Measurements from ENCODE around the gene RANBP17.

DNA sequence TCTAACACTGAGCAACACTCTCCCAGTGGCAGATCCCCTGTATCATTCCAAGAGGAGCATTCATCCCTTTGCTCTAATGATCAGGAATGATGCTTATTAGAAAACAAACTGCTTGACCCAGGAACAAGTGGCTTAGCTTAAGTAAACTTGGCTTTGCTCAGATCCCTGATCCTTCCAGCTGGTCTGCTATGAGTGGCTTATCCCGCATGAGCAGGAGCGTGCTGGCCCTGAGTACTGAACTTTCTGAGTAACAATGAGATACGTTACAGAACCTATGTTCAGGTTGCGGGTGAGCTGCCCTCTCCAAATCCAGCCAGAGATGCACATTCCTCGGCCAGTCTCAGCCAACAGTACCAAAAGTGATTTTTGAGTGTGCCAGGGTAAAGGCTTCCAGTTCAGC lies 48.6 kb upstream of the RANBP17 start:
- TF ChIP-seq, protein P1, sequence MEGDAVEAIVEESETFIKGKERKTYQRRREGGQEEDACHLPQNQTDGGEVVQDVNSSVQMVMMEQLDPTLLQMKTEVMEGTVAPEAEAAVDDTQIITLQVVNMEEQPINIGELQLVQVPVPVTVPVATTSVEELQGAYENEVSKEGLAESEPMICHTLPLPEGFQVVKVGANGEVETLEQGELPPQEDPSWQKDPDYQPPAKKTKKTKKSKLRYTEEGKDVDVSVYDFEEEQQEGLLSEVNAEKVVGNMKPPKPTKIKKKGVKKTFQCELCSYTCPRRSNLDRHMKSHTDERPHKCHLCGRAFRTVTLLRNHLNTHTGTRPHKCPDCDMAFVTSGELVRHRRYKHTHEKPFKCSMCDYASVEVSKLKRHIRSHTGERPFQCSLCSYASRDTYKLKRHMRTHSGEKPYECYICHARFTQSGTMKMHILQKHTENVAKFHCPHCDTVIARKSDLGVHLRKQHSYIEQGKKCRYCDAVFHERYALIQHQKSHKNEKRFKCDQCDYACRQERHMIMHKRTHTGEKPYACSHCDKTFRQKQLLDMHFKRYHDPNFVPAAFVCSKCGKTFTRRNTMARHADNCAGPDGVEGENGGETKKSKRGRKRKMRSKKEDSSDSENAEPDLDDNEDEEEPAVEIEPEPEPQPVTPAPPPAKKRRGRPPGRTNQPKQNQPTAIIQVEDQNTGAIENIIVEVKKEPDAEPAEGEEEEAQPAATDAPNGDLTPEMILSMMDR (conservative IDR thresholded peaks at IDR 0.05 in 1 of 2, IDR thresholded peaks at IDR 0.05 in 1 of 2; ENCODE audit: low read depth in 1 of 2, low read length in 2 of 2), result no peak
- TF ChIP-seq EZH2 (IDR thresholded peaks at IDR 0.05; ENCODE audit: low read length, missing control alignments), result no peak

Measured in fibroblast of lung (primary cell).